HL-60 (cell line): ENCODE results near the gene CCDC144A.
"Not testable (repeated sequence)": the region's sequence is repeated elsewhere in the genome, so short reads cannot be mapped to it uniquely, and the experiment has no call there.

Source experiments
- DNase-seq, 2 experiments: peaks; one replicate each; pipeline ENCODE4 v3.0.0-alpha.2; 2010 to 2020; ENCODE audit warnings: low read depth in 1 of 2, low spot score in 1 of 2
- H3K27ac ChIP-seq: fragments of 250-450 bp; sonication (Bioruptor Pico); replicated peaks from 2 replicates; pipeline ENCODE4 v1.5.1; 2020; ENCODE audit warnings: mild to moderate bottlenecking, moderate library complexity
- H3K27me3 ChIP-seq: fragments of 250-450 bp; sonication (Bioruptor Pico); 2 replicates; pipeline ENCODE4 v1.5.1; 2021; ENCODE audit warnings: mild to moderate bottlenecking, moderate library complexity; ENCODE audit not compliant: insufficient read depth, poor library complexity, severe bottlenecking
- H3K4me3 ChIP-seq: replicated peaks from 2 replicates; pipeline ENCODE4 v1.5.1; 2011; ENCODE audit warnings: mild to moderate bottlenecking, control low read depth, low read length; ENCODE audit not compliant: insufficient read depth
- CTCF ChIP-seq: IDR thresholded peaks from one replicate; pipeline ENCODE4 v1.5.1; 2011; ENCODE audit warnings: low read length, control low read depth, inconsistent platforms; ENCODE audit not compliant: insufficient read depth
- GABPA ChIP-seq: IDR thresholded peaks from 2 replicates; pipeline ENCODE4 v1.6.1; 2012; ENCODE audit warnings: low read depth
- POLR2AphosphoS5 ChIP-seq: IDR thresholded peaks from 2 replicates; pipeline ENCODE4 v1.6.1; 2012; ENCODE audit warnings: low read depth
- TF ChIP-seq, protein P1 (sequence below): IDR thresholded peaks from 2 replicates; pipeline ENCODE4 v1.6.1; 2012; ENCODE audit warnings: low read depth; ENCODE audit not compliant: insufficient replicate concordance

Gene CCDC144A

GRCh38 chr17:16820979-16821543 is 131.0 kb downstream of the CCDC144A start:
- H3K4me3 ChIP-seq: no peak overlapping the region
- no peak for DNase-seq
- no peak for TF ChIP-seq CTCF
- no peak for TF ChIP-seq POLR2AphosphoS5
- TF ChIP-seq, protein P1, sequence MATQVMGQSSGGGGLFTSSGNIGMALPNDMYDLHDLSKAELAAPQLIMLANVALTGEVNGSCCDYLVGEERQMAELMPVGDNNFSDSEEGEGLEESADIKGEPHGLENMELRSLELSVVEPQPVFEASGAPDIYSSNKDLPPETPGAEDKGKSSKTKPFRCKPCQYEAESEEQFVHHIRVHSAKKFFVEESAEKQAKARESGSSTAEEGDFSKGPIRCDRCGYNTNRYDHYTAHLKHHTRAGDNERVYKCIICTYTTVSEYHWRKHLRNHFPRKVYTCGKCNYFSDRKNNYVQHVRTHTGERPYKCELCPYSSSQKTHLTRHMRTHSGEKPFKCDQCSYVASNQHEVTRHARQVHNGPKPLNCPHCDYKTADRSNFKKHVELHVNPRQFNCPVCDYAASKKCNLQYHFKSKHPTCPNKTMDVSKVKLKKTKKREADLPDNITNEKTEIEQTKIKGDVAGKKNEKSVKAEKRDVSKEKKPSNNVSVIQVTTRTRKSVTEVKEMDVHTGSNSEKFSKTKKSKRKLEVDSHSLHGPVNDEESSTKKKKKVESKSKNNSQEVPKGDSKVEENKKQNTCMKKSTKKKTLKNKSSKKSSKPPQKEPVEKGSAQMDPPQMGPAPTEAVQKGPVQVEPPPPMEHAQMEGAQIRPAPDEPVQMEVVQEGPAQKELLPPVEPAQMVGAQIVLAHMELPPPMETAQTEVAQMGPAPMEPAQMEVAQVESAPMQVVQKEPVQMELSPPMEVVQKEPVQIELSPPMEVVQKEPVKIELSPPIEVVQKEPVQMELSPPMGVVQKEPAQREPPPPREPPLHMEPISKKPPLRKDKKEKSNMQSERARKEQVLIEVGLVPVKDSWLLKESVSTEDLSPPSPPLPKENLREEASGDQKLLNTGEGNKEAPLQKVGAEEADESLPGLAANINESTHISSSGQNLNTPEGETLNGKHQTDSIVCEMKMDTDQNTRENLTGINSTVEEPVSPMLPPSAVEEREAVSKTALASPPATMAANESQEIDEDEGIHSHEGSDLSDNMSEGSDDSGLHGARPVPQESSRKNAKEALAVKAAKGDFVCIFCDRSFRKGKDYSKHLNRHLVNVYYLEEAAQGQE: no peak
- no peak for TF ChIP-seq GABPA
- no peak overlapping the region for H3K27ac ChIP-seq
- no peaks in the 10 kb centered on the region for H3K27me3 ChIP-seq

GRCh38 chr17:16822133-16822532 is 132.1 kb downstream of the CCDC144A start:
- not testable (repeated sequence) for H3K27me3 ChIP-seq, H3K4me3 ChIP-seq, DNase-seq, H3K27ac ChIP-seq

GRCh38 chr17:16823768-16824406 is 133.8 kb downstream of the CCDC144A start:
- not testable (repeated sequence) for H3K4me3 ChIP-seq, H3K27me3 ChIP-seq, H3K27ac ChIP-seq, DNase-seq
